ENCODE results near the gene ANKRD17. TPM values are rescaled to one million over a fixed set of nuclear protein-coding genes. Genes with fewer than 3 reads are reported as not detected.
"Not testable (repeated sequence)": the region's sequence is repeated elsewhere in the genome, so short reads cannot be mapped to it uniquely, and the experiment has no call there.

ANKRD17 gene
- polyA plus RNA-seq, 4 donors, result 56.0 to 82.0 (median 78.5) TPM

- no peak for DNase-seq (ENCODE audit: low read depth in 4 of 4, low spot score in 2 of 4)
Observed at GRCh38 chr4:73247100-73247499, 11.5 kb downstream of the ANKRD17 start.

DNA sequence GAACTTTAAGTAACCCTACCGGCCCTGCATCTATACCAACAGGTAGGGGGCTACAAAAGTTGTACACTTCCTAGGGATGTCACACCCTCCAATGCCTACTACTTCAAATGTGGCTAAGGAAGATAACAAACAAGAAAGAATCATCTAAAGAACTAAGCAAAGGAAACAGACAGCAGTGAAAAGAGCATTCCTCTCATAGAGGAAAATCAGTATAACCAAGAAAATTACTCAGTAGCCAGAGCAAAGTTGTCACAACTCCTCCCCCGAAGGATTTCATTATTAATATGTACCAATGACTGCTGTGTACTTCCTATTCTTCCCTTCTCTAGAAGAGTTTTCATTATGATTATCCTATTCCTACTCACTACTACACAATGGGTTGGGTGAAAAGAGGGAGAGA lies 12.6 kb downstream of the ANKRD17 start:
- no peak for DNase-seq (ENCODE audit: low read depth in 4 of 4, low spot score in 2 of 4)

GRCh38 chr4:73244945-73245601 lies 13.5 kb downstream of the ANKRD17 start:
- DNase-seq (ENCODE audit: low read depth in 4 of 4, low spot score in 2 of 4), result no peak

- no peak for DNase-seq (ENCODE audit: low read depth in 4 of 4, low spot score in 2 of 4)
Observed at GRCh38 chr4:73237044-73237443, 21.6 kb downstream of the ANKRD17 start.

DNA sequence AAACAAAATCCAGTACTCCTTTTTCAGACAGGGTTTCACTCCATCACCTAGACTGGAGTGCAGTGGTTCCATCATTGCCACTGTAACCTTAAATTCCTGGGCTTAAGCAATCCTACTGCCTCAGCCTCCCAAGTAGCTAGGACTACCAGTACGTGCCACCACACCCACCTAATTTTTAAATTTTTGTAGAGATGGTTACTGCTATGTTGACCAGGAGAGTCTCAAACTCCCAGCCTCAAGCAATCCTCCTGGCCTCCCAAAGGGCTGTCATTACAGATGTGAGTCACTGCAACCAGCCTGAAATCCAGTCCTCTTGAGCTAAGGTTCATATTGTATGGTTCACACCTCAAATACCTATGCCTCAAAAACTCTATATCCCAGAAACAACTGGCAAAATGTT lies 22.4 kb downstream of the ANKRD17 start:
- DNase-seq (ENCODE audit: low read depth in 4 of 4, low spot score in 2 of 4), result no peak

DNA sequence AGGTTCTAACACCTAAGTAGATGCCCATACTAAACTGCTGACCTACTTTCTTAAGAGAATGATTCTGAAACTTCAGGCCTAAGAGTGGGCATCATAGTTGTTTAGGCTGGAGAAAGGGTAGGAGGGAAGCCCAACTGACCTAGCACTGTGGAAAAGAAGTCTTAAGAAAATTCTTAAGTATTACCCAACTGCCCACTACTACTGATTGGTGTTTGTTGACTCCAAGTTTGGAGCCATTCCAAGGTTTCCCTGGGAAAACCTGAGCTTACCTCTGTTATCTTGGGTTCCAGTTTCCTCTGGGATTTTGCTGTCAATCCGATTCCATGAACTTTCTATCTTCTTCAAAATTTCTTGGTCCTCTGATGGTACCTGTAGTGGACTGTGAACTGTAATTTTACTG lies 23.9 kb downstream of the ANKRD17 start:
- DNase-seq (ENCODE audit: low read depth in 4 of 4, low spot score in 2 of 4), result no peak

- DNase-seq (ENCODE audit: low read depth in 4 of 4, low spot score in 2 of 4), result no peak
Observed at GRCh38 chr4:73231518-73232487, 26.8 kb downstream of the ANKRD17 start.

- DNase-seq (ENCODE audit: low read depth in 4 of 4, low spot score in 2 of 4), result no peak
Observed at GRCh38 chr4:73230865-73231517, 27.6 kb downstream of the ANKRD17 start.

GRCh38 chr4:73228800-73229199 lies 29.8 kb downstream of the ANKRD17 start:
- DNase-seq (ENCODE audit: low read depth in 4 of 4, low spot score in 2 of 4), result not testable (repeated sequence)

- DNase-seq (ENCODE audit: low read depth in 4 of 4, low spot score in 2 of 4), result no peak
Observed at GRCh38 chr4:73224886-73225285, 33.7 kb downstream of the ANKRD17 start.

- DNase-seq (ENCODE audit: low read depth in 4 of 4, low spot score in 2 of 4), result no peak
Observed at GRCh38 chr4:73223258-73223650, 35.3 kb downstream of the ANKRD17 start.

GRCh38 chr4:73222466-73223257 lies 35.9 kb downstream of the ANKRD17 start:
- DNase-seq (ENCODE audit: low read depth in 4 of 4, low spot score in 2 of 4), result peak; percentile 65 to 84 (median 70)

GRCh38 chr4:73221734-73222133 lies 36.9 kb downstream of the ANKRD17 start:
- no peak for DNase-seq (ENCODE audit: low read depth in 4 of 4, low spot score in 2 of 4)

DNA sequence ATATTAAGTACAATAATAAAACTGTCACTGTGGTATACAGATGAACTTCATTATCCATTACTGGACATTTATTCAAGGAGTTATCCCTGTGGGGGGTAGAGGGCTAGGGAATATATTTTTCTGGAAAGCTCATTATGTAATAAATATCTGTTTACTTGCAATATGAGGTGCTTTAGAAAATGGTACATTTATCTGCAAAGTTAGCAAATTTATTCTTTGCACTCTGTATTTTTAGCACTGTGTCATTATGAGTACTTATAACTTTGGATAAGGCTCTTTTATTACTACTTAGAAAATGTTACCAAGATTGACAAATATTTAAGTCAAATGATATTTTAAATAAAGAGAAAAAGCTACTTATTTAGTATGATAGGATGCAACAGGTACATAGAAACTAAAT lies 37.8 kb downstream of the ANKRD17 start:
- no peak for DNase-seq (ENCODE audit: low read depth in 4 of 4, low spot score in 2 of 4)

DNA sequence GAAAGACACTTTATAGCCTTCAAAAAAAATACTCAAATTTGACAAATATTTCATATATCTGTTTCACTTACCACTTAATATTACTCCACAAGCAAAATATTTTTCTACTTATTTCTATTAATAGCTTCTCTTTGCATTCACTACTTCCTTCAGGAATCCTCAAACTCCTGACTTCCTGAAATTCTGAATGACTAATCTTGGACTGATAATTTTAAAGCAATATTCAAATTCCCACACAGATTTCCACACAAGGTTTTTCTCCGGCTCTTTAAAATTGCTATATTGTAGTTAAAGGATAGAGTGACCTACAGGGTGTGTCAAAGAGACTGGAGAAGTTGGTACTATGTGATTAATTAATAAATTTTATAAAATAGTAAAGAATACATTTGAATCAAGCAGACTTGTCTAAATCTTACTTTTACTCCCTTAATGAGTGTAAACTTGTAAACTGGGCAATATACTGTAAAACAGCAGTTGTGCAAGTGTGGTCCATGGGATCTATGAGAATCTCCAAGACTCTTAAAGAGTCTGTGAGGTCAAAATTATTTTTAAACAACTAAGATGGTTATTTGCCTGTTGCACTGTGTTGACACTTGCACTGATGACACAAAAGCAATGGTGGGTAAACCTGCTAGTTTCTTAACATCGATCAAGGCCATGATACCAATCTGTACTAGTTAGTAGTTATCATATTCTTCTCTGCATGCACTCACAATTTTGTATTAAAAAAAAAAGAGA lies 44.5 kb downstream of the ANKRD17 start:
- no peak for DNase-seq (ENCODE audit: low read depth in 4 of 4, low spot score in 2 of 4)

GRCh38 chr4:73212982-73213730 lies 45.4 kb downstream of the ANKRD17 start:
- DNase-seq (ENCODE audit: low read depth in 4 of 4, low spot score in 2 of 4), result no peak

GRCh38 chr4:73211968-73212367 lies 46.6 kb downstream of the ANKRD17 start:
- no peak for DNase-seq (ENCODE audit: low read depth in 4 of 4, low spot score in 2 of 4)

DNA sequence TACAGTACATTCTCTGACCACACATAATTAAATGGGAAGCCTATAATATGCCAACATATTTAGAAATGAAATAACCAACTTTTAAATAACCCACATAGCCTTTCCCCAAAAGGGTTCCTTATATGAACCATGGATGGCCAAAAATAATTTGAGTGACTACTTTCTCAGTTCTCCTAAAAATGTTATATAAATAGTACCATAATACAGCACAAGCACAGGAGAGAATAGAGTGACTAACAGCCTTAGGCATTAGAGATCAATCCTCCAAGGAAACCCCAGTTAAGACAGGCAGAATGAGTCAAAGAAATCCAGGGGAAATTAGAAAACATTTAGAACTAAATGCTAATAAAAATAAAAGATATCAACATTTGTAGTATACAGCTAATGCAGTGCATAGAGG lies 50.2 kb downstream of the ANKRD17 start:
- no peak for DNase-seq (ENCODE audit: low read depth in 4 of 4, low spot score in 2 of 4)

- no peak for DNase-seq (ENCODE audit: low read depth in 4 of 4, low spot score in 2 of 4)
Observed at GRCh38 chr4:73206236-73206635, 52.4 kb downstream of the ANKRD17 start.

Data from left renal cortex interstitium (tissue), 4 donors.